Activated CD4-positive, alpha-beta T cell treated with anti-CD3 and anti-CD28 coated beads for 4 hours (primary cell): ENCODE results near the gene CAVIN3.

Experiments used
- DNase-seq, 2 donors: peaks; one replicate each; pipeline ENCODE4 v3.0.0-alpha.2; 2020

CAVIN3 gene

GRCh38 chr11:6320411-6321155, at the start of gene CAVIN3:
Gene CAVIN3, minus strand, starts transcription at chr11:6320501. Its CDS starts 25 bp downstream, at chr11:6320476.
- peak in 1 of 2 donors; percentile 4 for DNase-seq

- no peak for DNase-seq
Observed at GRCh38 chr11:6365659-6366058, 45.4 kb upstream of the CAVIN3 start.

GRCh38 chr11:6362873-6363678, 42.8 kb upstream of the CAVIN3 start:
- DNase-seq, result peak; percentile 48 to 66

GRCh38 chr11:6362185-6362872, 42.0 kb upstream of the CAVIN3 start:
- DNase-seq, result no peak

GRCh38 chr11:6360183-6360582, 39.9 kb upstream of the CAVIN3 start:
- no peak for DNase-seq

- peak; percentile 15 for DNase-seq
Observed at GRCh38 chr11:6357222-6357621, 36.9 kb upstream of the CAVIN3 start.

- DNase-seq, result no peak
Observed at GRCh38 chr11:6356503-6357055, 36.3 kb upstream of the CAVIN3 start.

- DNase-seq, result no peak
Observed at GRCh38 chr11:6354651-6355485, 34.6 kb upstream of the CAVIN3 start.

GRCh38 chr11:6353367-6353987, 33.2 kb upstream of the CAVIN3 start:
- DNase-seq, result peak; percentile 48 to 56

- DNase-seq, result no peak
Observed at GRCh38 chr11:6351782-6352382, 31.6 kb upstream of the CAVIN3 start.

- no peak for DNase-seq
Observed at GRCh38 chr11:6350486-6350885, 30.2 kb upstream of the CAVIN3 start.

- no peak for DNase-seq
Observed at GRCh38 chr11:6350043-6350442, 29.7 kb upstream of the CAVIN3 start.

- DNase-seq, result no peak
Observed at GRCh38 chr11:6345366-6345765, 25.1 kb upstream of the CAVIN3 start.

GRCh38 chr11:6336293-6336692, 16.0 kb upstream of the CAVIN3 start:
- DNase-seq, result no peak

GRCh38 chr11:6334806-6335205, 14.5 kb upstream of the CAVIN3 start:
- no peak for DNase-seq

- no peak for DNase-seq
Observed at GRCh38 chr11:6333095-6333494, 12.8 kb upstream of the CAVIN3 start.

- no peak for DNase-seq
Observed at GRCh38 chr11:6332066-6332465, 11.8 kb upstream of the CAVIN3 start.

GRCh38 chr11:6328321-6328720, 8.0 kb upstream of the CAVIN3 start:
- DNase-seq, result no peak

- no peak for DNase-seq
Observed at GRCh38 chr11:6327806-6328205, 7.5 kb upstream of the CAVIN3 start.

- no peak for DNase-seq
Observed at GRCh38 chr11:6326985-6327384, 6.7 kb upstream of the CAVIN3 start.

GRCh38 chr11:6326303-6326702, 6.0 kb upstream of the CAVIN3 start:
- DNase-seq, result no peak
